Activated CD8-positive, alpha-beta memory T cell treated with anti-CD3 and anti-CD28 coated beads, Interleukin-2, amount 50 U/mL, for 4 hours (primary cell): ENCODE measurements around the gene CFDP1.

Experiments used
- DNase-seq: peaks from one replicate; pipeline ENCODE4 v3.0.0-alpha.2; 2020

CFDP1 gene

DNA sequence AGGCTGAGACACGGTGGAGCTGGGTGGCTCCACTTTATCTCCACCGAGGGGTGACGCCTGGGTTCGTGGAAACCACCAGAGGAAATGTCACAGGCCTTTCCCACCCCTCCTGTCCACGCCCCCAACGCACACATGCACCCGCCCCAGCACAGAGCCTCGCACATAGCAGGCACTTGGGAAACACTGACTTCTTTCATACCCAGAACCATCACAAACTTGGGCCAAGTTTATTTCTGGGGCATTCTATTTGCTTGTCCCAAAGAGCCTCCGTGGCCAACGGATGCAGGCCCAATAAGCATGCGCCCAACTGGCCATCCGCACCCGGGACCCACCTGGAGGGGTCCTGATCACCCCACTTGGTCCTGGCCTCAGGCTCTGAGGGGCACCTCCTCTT lies 185.2 kb downstream of the CFDP1 start:
- no peak for DNase-seq

DNA sequence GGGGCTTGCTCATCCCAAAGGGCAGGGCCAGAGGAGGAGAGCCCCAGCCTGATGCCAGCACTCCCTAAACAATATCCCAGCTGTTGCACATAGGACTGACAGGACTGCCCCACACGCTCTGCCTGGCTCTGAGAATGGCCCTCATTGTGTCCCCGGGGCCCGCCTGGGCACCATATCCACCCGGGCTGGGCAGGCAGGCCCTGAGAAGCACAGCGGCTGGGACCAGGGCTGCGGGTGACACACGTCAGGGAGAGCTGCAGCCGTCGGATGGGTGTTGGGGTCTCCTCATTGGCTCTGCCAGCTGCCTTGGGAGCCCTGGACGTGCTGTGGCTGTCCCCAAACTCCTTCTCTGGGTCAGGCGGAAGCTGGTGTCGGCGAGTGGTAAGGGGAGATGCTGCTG lies 186.1 kb downstream of the CFDP1 start:
- no peak for DNase-seq

DNA sequence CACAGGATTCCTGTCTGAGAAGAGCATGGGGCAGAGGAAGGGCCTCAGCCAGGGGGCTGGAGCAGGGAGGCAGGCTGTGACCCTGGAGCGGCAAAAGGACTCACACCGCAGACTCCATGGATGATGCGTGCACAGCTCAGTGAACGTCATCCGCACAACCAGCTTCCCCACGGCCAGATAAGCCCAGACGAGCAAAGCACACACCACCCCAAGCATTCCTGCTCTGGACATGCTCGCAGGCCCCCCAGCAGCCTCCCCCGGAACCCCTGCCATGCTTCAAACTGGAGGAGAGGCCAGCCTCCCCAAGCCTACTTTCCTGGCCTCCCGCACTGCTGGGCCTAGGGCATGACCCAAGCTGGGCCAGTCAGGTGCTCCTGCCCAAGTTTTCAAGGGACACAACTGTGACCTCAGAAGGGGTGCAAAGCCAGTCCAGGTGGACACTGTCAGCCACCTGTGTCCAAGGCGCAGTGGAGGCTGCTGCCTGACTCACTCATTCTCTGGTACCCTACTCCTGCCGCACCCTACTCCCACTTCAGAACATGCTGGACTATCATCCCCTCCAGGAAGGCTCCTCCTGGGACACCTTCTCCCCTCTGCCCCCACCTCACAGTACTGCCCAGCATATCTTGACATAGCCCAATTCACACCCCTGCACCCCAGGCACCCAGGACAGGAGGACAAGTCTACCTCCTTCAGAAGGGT lies 186.6 kb downstream of the CFDP1 start:
- no peak for DNase-seq

DNA sequence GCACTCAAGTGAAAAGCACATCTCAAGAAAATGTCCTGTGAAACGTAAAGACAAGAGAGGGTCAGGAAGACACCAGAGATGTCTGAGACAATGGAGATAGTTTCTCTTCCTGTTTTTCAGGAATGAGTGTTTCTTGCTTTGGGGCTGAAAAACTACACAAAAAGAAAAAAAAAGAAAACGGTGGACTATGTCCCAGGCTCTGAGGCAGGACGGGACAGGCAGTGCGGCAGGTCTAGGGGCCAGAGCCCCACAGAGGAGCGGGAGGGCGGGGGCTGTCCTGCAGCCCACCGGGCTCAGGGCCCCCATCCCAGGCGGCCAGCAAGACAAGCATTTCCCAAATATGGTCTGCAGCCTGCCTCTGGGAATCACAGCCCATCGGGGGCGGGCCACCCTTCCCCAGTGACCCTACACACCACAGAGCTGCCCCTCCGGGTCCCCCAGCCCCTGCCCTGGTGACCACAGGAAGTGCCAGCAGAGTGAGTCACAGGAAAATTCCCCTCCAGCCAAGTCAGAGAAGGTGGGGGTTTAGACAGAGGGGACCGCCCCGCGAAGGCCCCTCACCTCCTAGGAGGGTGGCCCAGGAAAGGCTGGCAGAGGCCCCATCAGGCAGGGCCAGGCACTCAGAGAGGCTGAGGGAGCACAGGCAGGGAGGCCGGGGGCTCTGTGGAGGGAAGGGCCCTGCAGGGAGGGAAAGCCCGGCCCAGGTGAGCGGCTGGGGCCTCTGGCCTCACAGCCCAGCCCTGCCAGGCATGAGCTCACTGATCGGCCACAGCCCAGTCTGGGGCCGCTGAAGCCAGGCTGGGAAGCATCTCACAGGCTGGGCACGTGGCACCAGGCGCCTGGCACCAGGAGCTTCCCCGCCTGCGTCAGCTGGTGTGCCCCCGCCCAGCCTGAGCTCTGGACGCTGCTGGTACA lies 188.2 kb downstream of the CFDP1 start:
- no peak for DNase-seq

DNA sequence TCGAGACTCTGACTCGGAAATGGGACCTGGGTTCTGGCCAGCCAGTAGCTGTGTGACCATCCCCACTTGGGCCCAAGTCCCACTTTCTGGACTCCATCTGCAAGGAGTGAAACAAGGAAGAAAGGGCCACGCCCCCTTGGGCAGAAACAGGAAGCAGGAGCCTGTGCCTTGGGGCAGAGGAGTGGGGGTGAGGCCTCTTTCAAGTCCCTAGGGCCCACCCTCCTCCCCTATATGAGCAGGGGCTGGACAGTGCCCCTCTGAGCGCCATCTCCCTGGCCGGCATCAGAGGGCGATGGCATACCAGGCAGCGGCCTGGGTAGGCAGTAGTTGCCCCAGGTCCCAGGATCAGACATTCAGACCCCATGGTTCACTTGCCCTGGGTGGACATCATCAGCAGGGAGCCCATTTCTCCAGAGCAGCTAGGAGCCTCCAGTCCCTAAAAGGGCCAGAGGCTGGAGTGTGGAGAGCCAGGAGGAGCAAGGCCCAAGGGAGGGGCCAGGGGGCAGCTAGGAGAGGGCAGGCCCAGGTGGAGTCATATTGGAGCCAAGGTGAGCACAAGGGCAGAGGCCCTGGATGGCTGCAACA lies 189.0 kb downstream of the CFDP1 start:
- no peak for DNase-seq
